ENCODE results near the gene RD3L.

GRCh38 chr14:103899316-103899715 lies 43.0 kb downstream of the RD3L start:
- TF ChIP-seq REST (IDR thresholded peaks at IDR 0.05; ENCODE audit: unreplicated experiment) (no peak), CREB1 (CRISPR knock-in tag; IDR thresholded peaks at IDR 0.05; ENCODE audit: low read depth) (no peak), EZH2phosphoT487 (IDR thresholded peaks at IDR 0.05; ENCODE audit: unreplicated experiment) (no peak), STAT1 (IDR thresholded peaks at IDR 0.05; ENCODE audit: unreplicated experiment) (no peak), JUNB (IDR thresholded peaks at IDR 0.05; ENCODE audit: unreplicated experiment) (no peak), CTCF (conservative IDR thresholded peaks at IDR 0.05; ENCODE audit: low read depth in 2 of 2) (peak in 1 of 2 experiments; percentile 37; a peak in 1 of 4 replicates)
- TF ChIP-seq, protein P1, sequence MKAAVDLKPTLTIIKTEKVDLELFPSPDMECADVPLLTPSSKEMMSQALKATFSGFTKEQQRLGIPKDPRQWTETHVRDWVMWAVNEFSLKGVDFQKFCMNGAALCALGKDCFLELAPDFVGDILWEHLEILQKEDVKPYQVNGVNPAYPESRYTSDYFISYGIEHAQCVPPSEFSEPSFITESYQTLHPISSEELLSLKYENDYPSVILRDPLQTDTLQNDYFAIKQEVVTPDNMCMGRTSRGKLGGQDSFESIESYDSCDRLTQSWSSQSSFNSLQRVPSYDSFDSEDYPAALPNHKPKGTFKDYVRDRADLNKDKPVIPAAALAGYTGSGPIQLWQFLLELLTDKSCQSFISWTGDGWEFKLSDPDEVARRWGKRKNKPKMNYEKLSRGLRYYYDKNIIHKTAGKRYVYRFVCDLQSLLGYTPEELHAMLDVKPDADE (IDR thresholded peaks at IDR 0.05) = no peak

All from GM23338 (cell line).